IgD-negative memory B cell (primary cell): ENCODE data around the gene DEAF1. TPM values are rescaled to one million over a fixed set of nuclear protein-coding genes. Genes with fewer than 3 reads are reported as not detected.

Experiments used
- H3K27ac Mint-ChIP-seq, 3 donors: one replicate each; pipeline ENCODE4 v1.8.0; 2020 to 2022; ENCODE audit warnings: mild to moderate bottlenecking in 3 of 3, mixed read lengths in 3 of 3, moderate library complexity in 1 of 3
- H3K27me3 Mint-ChIP-seq: one replicate; pipeline ENCODE4 v1.8.0; 2021; ENCODE audit warnings: mixed read lengths
- H3K36me3 Mint-ChIP-seq: one replicate; pipeline ENCODE4 v1.8.0; 2020; ENCODE audit warnings: mild to moderate bottlenecking, mixed read lengths
- H3K4me1 Mint-ChIP-seq, 3 donors: one replicate each; pipeline ENCODE4 v1.8.0; 2020 to 2022; ENCODE audit warnings: mixed read lengths in 3 of 3, mild to moderate bottlenecking in 1 of 3
- H3K4me3 Mint-ChIP-seq, 4 donors: one replicate each; pipeline ENCODE4 v1.8.0; 2020 to 2022; ENCODE audit warnings: mild to moderate bottlenecking in 4 of 4, mixed read lengths in 4 of 4, moderate library complexity in 3 of 4
- H3K9me3 Mint-ChIP-seq, 3 donors: one replicate each; pipeline ENCODE4 v1.8.0; 2020 to 2021; ENCODE audit warnings: mixed read lengths in 3 of 3, mild to moderate bottlenecking in 1 of 3
- polyA plus RNA-seq: library from polyadenylated mRNA; unstranded; fragments of 300-500 nt; fragmentation: Illumina TruSeq; gene quantifications from one replicate; pipeline ENCODE4 v1.2.3, GENCODE V29; 2021

The DEAF1 gene
- polyA plus RNA-seq, 1 donor from 2014 or later, result 25.6 TPM

GRCh38 chr11:640021-640706 is 54.9 kb downstream of the DEAF1 start:
- no peaks in the 10 kb centered on the region for H3K9me3 Mint-ChIP-seq
- H3K36me3 Mint-ChIP-seq, result no peaks in the 10 kb centered on the region
- H3K4me3 Mint-ChIP-seq, result peak overlapping the region; percentile 10 to 83 (median 58)
- H3K4me1 Mint-ChIP-seq, result peaks cover 0 to 5% (median 4%) of the 10 kb centered on the region in 3 donors
- peak overlapping the region in 1 of 3 donors; percentile 63 for H3K27ac Mint-ChIP-seq
- peaks cover 26% of the 10 kb centered on the region for H3K27me3 Mint-ChIP-seq

GRCh38 chr11:639332-639955 is 55.6 kb downstream of the DEAF1 start:
- no peak overlapping the region for H3K4me3 Mint-ChIP-seq
- H3K9me3 Mint-ChIP-seq, result no peaks in the 10 kb centered on the region
- H3K27me3 Mint-ChIP-seq, result peaks cover 26% of the 10 kb centered on the region
- H3K4me1 Mint-ChIP-seq, result peaks cover 0 to 5% (median 4%) of the 10 kb centered on the region in 3 donors
- H3K36me3 Mint-ChIP-seq, result no peaks in the 10 kb centered on the region
- no peak overlapping the region for H3K27ac Mint-ChIP-seq

GRCh38 chr11:638631-639331 is 56.2 kb downstream of the DEAF1 start:
- Mint-ChIP-seq H3K9me3 (no peaks in the 10 kb centered on the region), H3K27ac (peak overlapping the region in 1 of 3 donors; percentile 25), H3K36me3 (no peaks in the 10 kb centered on the region), H3K27me3 (peaks cover 26% of the 10 kb centered on the region), H3K4me1 (peaks cover 0 to 5% (median 4%) of the 10 kb centered on the region in 3 donors), H3K4me3 (peak overlapping the region in 2 of 4 donors; percentile 63 to 68)

- Mint-ChIP-seq H3K9me3 (no peaks in the 10 kb centered on the region), H3K4me3 (peak overlapping the region in 2 of 4 donors; percentile 60 to 85), H3K4me1 (peaks cover 0 to 5% (median 4%) of the 10 kb centered on the region in 3 donors), H3K36me3 (peaks cover 2% of the 10 kb centered on the region), H3K27ac (no peak overlapping the region), H3K27me3 (peaks cover 26% of the 10 kb centered on the region)
Observed at GRCh38 chr11:637593-638521, 57.2 kb downstream of the DEAF1 start.

- Mint-ChIP-seq H3K4me1 (peaks cover 0 to 5% (median 2%) of the 10 kb centered on the region in 3 donors), H3K36me3 (peaks cover 4% of the 10 kb centered on the region), H3K27ac (no peak overlapping the region), H3K9me3 (no peaks in the 10 kb centered on the region), H3K27me3 (peaks cover 26% of the 10 kb centered on the region), H3K4me3 (peak overlapping the region in 1 of 4 donors; percentile 85)
Observed at GRCh38 chr11:637333-637592, 57.8 kb downstream of the DEAF1 start.

GRCh38 chr11:636511-637332 is 58.3 kb downstream of the DEAF1 start, which contains the start of gene DRD4:
Gene DRD4 (plus strand): TSS chr11:637269. CDS start chr11:637305, 36 bp downstream.
- peak within 1 kb of the TSS in 1 of 3 donors; percentile 48 for H3K27ac Mint-ChIP-seq

GRCh38 chr11:635945-636510 is 59.0 kb downstream of the DEAF1 start:
- Mint-ChIP-seq H3K4me1 (peaks cover 0 to 5% (median 2%) of the 10 kb centered on the region in 3 donors), H3K4me3 (peak overlapping the region in 1 of 4 donors; percentile 65), H3K9me3 (no peaks in the 10 kb centered on the region), H3K27me3 (peaks cover 26% of the 10 kb centered on the region), H3K36me3 (peaks cover 5% of the 10 kb centered on the region), H3K27ac (peak overlapping the region in 1 of 3 donors; percentile 48)

More at GRCh38 chr11:636511-637332, 58.3 kb downstream of the DEAF1 start, which contains the start of gene DRD4:
- H3K9me3 Mint-ChIP-seq, result no peaks in the 10 kb centered on the region
- peaks cover 0 to 5% (median 2%) of the 10 kb centered on the region in 3 donors for H3K4me1 Mint-ChIP-seq
- peaks cover 26% of the 10 kb centered on the region for H3K27me3 Mint-ChIP-seq
- peaks cover 5% of the 10 kb centered on the region for H3K36me3 Mint-ChIP-seq
- H3K4me3 Mint-ChIP-seq, result peak within 1 kb of the TSS in 2 of 4 donors; percentile 60 to 85

- no peaks in the 10 kb centered on the region for H3K9me3 Mint-ChIP-seq
- peak overlapping the region in 1 of 3 donors; percentile 76 for H3K27ac Mint-ChIP-seq
- H3K27me3 Mint-ChIP-seq, result peaks cover 24% of the 10 kb centered on the region
- H3K4me3 Mint-ChIP-seq, result peak overlapping the region in 1 of 4 donors; percentile 60
- peaks cover 13 to 17% (median 14%) of the 10 kb centered on the region in 3 donors for H3K4me1 Mint-ChIP-seq
- peaks cover 5% of the 10 kb centered on the region for H3K36me3 Mint-ChIP-seq
Observed at GRCh38 chr11:630871-631270, 64.2 kb downstream of the DEAF1 start.

GRCh38 chr11:629237-629583 is 65.8 kb downstream of the DEAF1 start:
- Mint-ChIP-seq H3K4me1 (peaks cover 13 to 17% (median 14%) of the 10 kb centered on the region in 3 donors), H3K9me3 (no peaks in the 10 kb centered on the region), H3K27ac (peak overlapping the region; percentile 0 to 76 (median 59)), H3K4me3 (peak overlapping the region in 3 of 4 donors; percentile 7 to 67 (median 26)), H3K36me3 (peaks cover 5% of the 10 kb centered on the region), H3K27me3 (peaks cover 24% of the 10 kb centered on the region)

- peaks cover 8% of the 10 kb centered on the region for H3K36me3 Mint-ChIP-seq
- H3K27me3 Mint-ChIP-seq, result peaks cover 27% of the 10 kb centered on the region
- H3K4me3 Mint-ChIP-seq, result peak overlapping the region in 3 of 4 donors; percentile 25 to 67 (median 26)
- peak overlapping the region in 2 of 3 donors; percentile 17 to 76 for H3K27ac Mint-ChIP-seq
- peaks cover 13 to 17% (median 14%) of the 10 kb centered on the region in 3 donors for H3K4me1 Mint-ChIP-seq
- no peaks in the 10 kb centered on the region for H3K9me3 Mint-ChIP-seq
Observed at GRCh38 chr11:628056-628455, 67.0 kb downstream of the DEAF1 start.

- no peak overlapping the region for H3K4me3 Mint-ChIP-seq
- H3K36me3 Mint-ChIP-seq, result peaks cover 3% of the 10 kb centered on the region
- H3K27me3 Mint-ChIP-seq, result peaks cover 27% of the 10 kb centered on the region
- no peaks in the 10 kb centered on the region for H3K9me3 Mint-ChIP-seq
- no peak overlapping the region for H3K27ac Mint-ChIP-seq
- H3K4me1 Mint-ChIP-seq, result peaks cover 13 to 17% (median 14%) of the 10 kb centered on the region in 3 donors
Observed at GRCh38 chr11:627308-627576, 67.8 kb downstream of the DEAF1 start.

- H3K4me1 Mint-ChIP-seq, result peaks cover 13 to 17% (median 14%) of the 10 kb centered on the region in 3 donors
- H3K4me3 Mint-ChIP-seq, result peak within 1 kb of the TSS in 3 of 4 donors; percentile 25 to 57 (median 26)
- H3K36me3 Mint-ChIP-seq, result peaks cover 4% of the 10 kb centered on the region
- no peaks in the 10 kb centered on the region for H3K9me3 Mint-ChIP-seq
- peaks cover 27% of the 10 kb centered on the region for H3K27me3 Mint-ChIP-seq
- peak within 1 kb of the TSS in 1 of 3 donors; percentile 76 for H3K27ac Mint-ChIP-seq
Observed at GRCh38 chr11:626475-627307, 68.3 kb downstream of the DEAF1 start, which contains the start of gene SCT. Gene SCT (minus strand): TSS chr11:627181. CDS start chr11:627143, 38 bp downstream.
